Measurements from ENCODE around the gene TSC22D3. TPM values are rescaled to one million over a fixed set of nuclear protein-coding genes. Genes with fewer than 3 reads are reported as not detected.
A peak's percentile ranks its signal among the peaks of the same experiment; 100 is the strongest.

TSC22D3 gene
- total and polyA plus RNA-seq, 12 donors: 26.3 to 153 (median 36.9) TPM

- TF ChIP-seq, protein P1, sequence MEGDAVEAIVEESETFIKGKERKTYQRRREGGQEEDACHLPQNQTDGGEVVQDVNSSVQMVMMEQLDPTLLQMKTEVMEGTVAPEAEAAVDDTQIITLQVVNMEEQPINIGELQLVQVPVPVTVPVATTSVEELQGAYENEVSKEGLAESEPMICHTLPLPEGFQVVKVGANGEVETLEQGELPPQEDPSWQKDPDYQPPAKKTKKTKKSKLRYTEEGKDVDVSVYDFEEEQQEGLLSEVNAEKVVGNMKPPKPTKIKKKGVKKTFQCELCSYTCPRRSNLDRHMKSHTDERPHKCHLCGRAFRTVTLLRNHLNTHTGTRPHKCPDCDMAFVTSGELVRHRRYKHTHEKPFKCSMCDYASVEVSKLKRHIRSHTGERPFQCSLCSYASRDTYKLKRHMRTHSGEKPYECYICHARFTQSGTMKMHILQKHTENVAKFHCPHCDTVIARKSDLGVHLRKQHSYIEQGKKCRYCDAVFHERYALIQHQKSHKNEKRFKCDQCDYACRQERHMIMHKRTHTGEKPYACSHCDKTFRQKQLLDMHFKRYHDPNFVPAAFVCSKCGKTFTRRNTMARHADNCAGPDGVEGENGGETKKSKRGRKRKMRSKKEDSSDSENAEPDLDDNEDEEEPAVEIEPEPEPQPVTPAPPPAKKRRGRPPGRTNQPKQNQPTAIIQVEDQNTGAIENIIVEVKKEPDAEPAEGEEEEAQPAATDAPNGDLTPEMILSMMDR (IDR thresholded peaks at IDR 0.05): no peak
- H3K4me1 ChIP-seq: peaks cover under 1 to 84% (median 52%) of the 10 kb centered on the region in 9 donors
Observed at GRCh38 chrX:107752043-107752442, 23.5 kb downstream of the TSC22D3 start.

DNA sequence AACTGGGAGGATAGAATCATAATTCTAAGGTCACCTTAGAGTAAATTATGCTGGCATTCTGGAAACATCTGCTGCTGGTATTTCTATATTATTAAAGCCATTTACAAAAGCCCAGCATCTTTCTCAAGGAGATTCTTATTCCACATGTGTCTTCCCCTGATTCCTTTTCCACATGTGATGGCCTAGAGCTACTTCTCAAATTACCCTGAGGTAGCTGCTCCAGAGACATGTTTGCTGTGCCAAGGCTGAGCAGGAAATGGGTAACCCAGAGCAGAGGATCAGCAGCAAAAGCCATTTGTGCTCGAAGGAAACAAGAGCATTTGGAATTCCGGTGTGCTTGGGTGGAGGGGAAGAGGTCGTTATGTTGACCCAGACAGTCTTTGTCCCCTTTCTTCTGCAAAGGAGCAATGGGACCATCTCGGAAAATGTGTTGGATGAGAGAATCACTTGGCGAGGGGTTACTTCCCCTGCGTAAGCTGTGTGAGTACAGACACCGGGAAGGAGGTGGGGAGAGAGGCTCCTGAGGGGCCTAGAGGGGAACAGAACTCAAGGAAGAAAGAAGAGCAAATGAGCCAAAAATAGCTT lies 24.6 kb downstream of the TSC22D3 start:
- H3K27ac ChIP-seq: peak overlapping the region in 5 of 10 donors; percentile 5 to 79 (median 67)
- WGBS, 2 donors: 43 to 72% methylated on average over 7 of the region's 7 CpGs
- no peak overlapping the region for H3K4me3 ChIP-seq
- DNase-seq (no peak), ATAC-seq (peak in 4 of 8 donors; percentile 12 to 63 (median 27))
- TF ChIP-seq, protein P1 (IDR thresholded peaks at IDR 0.05): no peak
- H3K4me1 ChIP-seq: peaks cover 5 to 82% (median 50%) of the 10 kb centered on the region in 9 donors
- no peaks in the 10 kb centered on the region for H3K9me3 ChIP-seq
- H3K36me3 ChIP-seq: no peaks in the 10 kb centered on the region
- intact Hi-C loops (cut with DNase I): no loop called here
- peaks cover 0 to 9% (median 0%) of the 10 kb centered on the region in 7 donors for H3K27me3 ChIP-seq

More at GRCh38 chrX:107752043-107752442, 23.5 kb downstream of the TSC22D3 start:
- WGBS, 2 donors: 82 to 88% methylated on average over 3 of the region's 3 CpGs
- DNase-seq (no peak), ATAC-seq (no peak)
- Histone ChIP-seq H3K27me3 (peaks cover 0 to 15% (median 0%) of the 10 kb centered on the region in 7 donors), H3K9me3 (no peaks in the 10 kb centered on the region), H3K27ac (peak overlapping the region in 7 of 10 donors; percentile 5 to 79 (median 64)), H3K4me3 (no peak overlapping the region), H3K36me3 (no peaks in the 10 kb centered on the region)
- intact Hi-C loops (cut with DNase I): no loop called here

- TF ChIP-seq, protein P1 (IDR thresholded peaks at IDR 0.05): no peak
- Histone ChIP-seq H3K9me3 (no peaks in the 10 kb centered on the region), H3K4me1 (peaks cover 5 to 78% (median 47%) of the 10 kb centered on the region in 9 donors), H3K27me3 (peaks cover 0 to 9% (median 0%) of the 10 kb centered on the region in 7 donors), H3K4me3 (no peak overlapping the region), H3K27ac (peak overlapping the region in 4 of 10 donors; percentile 64 to 79 (median 71)), H3K36me3 (no peaks in the 10 kb centered on the region)
- intact Hi-C loops (cut with DNase I): no loop called here
- WGBS, 2 donors: 97 to 99% methylated on average over 6 of the region's 6 CpGs
- no peak for ATAC-seq
- no peak for DNase-seq
Observed at GRCh38 chrX:107750263-107750662, 25.3 kb downstream of the TSC22D3 start.

GRCh38 chrX:107748506-107748905 lies 27.1 kb downstream of the TSC22D3 start:
- Histone ChIP-seq H3K4me1 (peaks cover 5 to 73% (median 44%) of the 10 kb centered on the region in 9 donors), H3K36me3 (no peaks in the 10 kb centered on the region), H3K27me3 (peaks cover 0 to 17% (median 0%) of the 10 kb centered on the region in 7 donors), H3K27ac (peak overlapping the region in 9 of 10 donors; percentile 65 to 83 (median 79)), H3K9me3 (no peaks in the 10 kb centered on the region), H3K4me3 (no peak overlapping the region)
- TF ChIP-seq, protein P1 (IDR thresholded peaks at IDR 0.05): no peak
- ATAC-seq: no peak
- DNase-seq: no peak
- 34 to 46% methylated on average over 6 of the region's 6 CpGs for WGBS, 2 donors
- intact Hi-C loops (cut with DNase I): no loop called here

Measured in heart right ventricle (tissue), 16 donors.